Amniotic stem cell (primary cell): ENCODE measurements around the gene ARRDC5.
"Not testable (repeated sequence)": the region's sequence is repeated elsewhere in the genome, so short reads cannot be mapped to it uniquely, and the experiment has no call there.

ENCODE experiments used
- DNase-seq: peaks from one replicate; lab custom pipeline; 2025; lab: John Stamatoyannopoulos, UW

ARRDC5 gene

DNA sequence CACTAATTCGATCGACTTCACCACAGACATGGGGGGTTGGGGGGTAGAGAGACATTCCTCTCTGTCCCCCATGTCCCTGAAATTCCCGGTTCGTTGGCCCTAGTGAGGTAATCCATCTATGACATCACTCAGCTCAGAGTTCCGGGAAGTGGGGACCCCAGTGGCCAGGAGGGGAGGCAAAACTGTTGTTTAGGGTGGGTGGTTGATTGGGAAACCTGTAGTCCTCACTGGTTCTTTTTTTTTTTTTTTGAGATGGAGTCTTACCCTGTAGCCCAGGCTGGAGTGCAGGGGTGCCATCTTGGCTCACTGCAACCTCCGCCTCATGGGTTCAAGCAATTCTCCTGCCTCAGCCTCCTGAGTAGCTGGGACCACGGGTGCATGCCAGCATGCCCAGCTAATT is at the start of gene ARRDC5:
ARRDC5 (minus strand) TSS at position 101 of the 400 bp plus-strand sequence; CDS start at position 30, 71 bp downstream.
- DNase-seq = no peak

DNA sequence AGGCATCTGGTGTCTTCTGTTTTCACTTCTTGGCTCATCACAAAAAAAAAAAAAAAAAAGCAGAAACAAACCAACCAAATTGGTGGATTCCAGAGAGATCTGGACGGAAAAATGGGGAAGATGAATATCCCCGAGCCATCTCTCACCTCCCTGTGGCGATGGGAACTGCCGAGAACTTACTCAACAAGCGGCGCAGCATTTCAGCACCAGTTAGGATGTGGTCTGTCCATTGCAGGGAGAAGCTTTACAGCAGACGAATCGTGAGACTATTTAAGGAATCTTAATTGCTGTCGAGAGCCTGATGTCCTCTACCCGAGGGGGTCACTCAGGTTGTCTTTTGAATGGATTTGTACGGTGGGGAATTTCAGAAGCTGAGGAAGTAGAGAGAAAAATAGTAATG is 49.0 kb upstream of the ARRDC5 start:
- DNase-seq = no peak

DNA sequence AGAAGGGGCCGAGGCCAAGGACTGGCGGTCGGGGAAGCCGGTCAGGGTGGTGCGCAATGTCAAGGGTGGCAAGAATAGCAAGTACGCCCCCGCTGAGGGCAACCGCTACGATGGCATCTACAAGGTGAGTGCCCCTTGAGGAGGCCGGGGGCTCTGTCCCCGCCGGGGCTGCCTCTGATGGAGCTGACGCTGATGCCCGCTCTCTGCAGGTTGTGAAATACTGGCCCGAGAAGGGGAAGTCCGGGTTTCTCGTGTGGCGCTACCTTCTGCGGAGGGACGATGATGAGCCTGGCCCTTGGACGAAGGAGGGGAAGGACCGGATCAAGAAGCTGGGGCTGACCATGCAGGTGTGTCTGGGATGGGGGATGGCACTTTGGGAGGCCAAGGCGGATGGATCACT is 48.0 kb upstream of the ARRDC5 start:
- not testable (repeated sequence) for DNase-seq

DNA sequence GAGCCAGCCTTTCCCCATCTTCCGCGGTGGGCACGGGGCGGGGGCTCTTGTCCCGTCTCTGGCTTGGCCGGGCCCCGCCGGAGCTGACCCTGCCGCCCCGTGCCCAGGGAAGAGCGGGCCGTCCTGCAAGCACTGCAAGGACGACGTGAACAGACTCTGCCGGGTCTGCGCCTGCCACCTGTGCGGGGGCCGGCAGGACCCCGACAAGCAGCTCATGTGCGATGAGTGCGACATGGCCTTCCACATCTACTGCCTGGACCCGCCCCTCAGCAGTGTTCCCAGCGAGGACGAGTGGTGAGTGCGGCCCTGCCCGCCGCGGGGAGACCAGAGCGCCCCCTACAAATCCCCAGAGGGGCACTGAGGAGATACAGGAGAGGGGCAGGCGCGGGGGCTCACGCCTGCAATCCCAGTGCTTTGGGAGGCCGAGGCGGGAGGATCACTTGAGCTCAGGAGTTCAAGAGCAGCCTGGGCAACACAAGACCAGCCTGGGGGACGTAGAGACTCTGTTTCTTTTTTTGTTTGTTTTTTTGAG is 39.0 kb upstream of the ARRDC5 start:
- DNase-seq = not testable (repeated sequence)

DNA sequence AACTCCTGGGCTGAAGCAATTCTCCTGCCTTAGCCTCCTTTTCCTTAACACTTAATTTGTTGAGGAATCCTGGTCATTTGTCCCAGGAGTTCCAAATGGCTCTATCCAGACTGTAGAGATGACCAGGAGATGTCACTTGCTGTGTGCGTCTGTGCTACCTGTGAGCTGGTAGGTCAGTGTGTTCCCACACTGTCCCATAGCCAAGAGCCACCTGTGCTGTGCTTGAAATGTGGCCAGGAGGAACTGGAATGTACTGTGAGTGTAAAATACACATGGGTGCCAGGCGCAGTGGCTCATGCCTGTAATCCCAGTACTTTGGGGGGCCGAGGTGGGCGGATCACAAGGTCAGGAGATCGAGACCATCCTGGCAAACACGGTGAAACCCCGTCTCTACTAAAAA is 36.8 kb upstream of the ARRDC5 start:
- no peak for DNase-seq

DNA sequence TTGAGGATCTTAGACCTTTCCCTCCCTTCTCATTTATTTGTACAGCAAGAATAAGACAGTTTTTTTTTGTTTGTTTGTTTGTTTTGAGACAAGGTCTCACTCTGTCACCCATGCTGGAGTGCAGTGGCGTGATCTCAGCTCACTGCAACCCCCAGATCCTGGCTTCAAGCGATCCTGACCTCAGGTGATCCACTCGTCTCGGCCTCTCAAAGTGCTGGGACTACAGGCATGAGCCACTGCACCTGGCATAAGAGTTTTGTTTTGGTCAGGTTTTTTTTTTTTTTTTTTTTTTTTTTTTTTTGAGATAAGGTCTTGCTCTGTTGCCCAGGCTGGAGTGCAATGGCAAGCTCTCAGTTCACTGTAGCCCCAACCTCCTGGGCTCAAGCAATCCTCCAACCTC is 35.8 kb upstream of the ARRDC5 start:
- DNase-seq = not testable (repeated sequence)

DNA sequence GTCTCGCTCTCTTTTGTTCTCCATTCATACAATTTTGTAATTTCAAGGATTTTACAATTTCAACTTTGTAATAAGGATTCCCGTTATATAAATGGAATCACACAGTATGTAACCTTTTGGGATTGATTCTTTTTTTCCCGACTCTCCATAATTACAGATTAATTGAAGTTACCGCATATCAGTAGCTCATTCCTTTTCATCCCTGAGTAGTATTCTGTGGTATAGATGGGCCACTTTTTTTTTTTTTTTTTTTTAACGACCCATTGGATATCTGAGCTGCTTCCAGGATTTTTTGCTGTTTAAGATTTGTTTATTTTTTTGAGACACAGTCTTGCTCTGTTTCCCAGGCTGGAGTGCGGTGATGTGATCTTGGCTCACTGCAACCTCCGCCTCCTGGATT is 34.4 kb upstream of the ARRDC5 start:
- no peak for DNase-seq

DNA sequence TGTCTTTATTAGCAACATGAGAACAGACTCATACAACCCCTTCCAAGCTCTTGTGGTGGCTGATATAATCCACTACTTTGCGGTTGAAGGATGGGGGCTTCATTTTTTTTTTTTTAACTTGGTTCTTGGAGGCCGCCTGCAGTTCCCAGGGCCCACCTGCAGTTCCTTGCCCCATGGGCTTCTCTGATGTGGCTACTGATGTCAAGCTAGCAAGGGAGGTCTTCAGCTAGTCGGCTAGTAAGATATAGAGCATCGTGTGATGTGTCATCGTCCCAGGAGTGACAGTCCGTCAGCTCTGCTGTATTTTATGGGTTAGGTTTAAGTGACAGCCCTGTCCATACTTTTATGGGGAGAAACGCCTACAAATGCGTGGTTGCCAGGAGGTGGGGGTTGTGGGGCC is 32.7 kb upstream of the ARRDC5 start:
- DNase-seq = no peak

DNA sequence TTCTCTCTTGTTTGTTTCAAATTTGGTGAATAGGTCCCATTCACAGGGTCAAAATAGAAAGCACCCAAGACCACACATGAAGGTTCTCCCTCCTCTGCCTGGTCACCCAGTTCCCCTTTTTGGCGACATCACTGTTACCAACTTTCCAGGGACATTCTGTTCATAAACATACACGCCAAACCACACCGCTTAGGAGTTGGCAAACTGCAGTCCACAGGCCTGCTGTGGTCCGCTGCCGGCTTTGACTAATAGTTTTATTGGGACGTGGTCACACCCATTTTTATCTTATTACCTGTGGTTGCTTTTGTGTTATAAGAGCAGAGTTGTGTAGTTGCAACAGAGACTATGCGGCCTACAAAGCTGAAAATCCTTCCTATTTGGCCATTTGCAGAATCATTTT is 30.8 kb upstream of the ARRDC5 start:
- no peak for DNase-seq

DNA sequence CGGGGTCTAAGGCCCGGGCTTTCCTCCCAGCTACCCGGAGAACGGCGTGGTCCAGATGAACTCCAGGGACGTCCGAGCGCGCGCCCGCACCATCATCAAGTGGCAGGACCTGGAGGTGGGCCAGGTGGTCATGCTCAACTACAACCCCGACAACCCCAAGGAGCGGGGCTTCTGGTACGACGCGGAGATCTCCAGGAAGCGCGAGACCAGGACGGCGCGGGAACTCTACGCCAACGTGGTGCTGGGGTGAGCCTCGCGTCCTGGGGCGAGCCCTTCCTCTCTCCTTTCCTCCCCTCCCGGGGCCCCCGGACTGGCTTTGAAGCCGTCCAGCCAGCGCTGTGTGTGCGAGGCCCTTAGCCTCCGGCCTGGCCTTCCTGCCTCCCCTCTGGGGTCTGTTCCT is 30.0 kb upstream of the ARRDC5 start:
- DNase-seq = no peak

DNA sequence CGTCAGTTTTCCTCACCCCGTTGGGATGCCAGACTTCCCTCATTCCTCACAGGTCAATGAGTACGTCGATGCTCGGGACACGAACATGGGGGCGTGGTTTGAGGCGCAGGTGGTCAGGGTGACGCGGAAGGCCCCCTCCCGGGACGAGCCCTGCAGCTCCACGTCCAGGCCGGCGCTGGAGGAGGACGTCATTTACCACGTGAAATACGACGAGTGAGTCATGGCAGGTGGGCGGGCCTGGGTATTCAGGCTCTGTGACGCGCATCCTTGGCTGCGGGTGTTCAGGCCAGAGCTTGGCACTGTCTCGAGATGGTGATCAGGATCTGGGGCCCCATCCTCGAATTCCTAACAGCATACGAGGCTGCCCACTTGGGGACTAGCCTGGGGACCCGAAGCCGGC is 28.0 kb upstream of the ARRDC5 start:
- no peak for DNase-seq

DNA sequence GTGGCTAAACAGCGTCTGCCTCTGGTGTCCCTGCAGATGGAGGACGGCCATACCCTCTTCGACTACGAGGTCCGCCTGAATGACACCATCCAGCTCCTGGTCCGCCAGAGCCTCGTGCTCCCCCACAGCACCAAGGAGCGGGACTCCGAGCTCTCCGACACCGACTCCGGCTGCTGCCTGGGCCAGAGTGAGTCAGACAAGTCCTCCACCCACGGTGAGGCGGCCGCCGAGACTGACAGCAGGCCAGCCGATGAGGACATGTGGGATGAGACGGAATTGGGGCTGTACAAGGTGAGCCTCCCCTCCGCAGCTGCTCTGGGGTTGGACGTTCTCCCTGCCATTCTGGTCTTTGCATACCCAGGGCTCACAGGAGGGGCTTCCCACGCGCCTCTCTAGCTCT is 26.5 kb upstream of the ARRDC5 start:
- no peak for DNase-seq

DNA sequence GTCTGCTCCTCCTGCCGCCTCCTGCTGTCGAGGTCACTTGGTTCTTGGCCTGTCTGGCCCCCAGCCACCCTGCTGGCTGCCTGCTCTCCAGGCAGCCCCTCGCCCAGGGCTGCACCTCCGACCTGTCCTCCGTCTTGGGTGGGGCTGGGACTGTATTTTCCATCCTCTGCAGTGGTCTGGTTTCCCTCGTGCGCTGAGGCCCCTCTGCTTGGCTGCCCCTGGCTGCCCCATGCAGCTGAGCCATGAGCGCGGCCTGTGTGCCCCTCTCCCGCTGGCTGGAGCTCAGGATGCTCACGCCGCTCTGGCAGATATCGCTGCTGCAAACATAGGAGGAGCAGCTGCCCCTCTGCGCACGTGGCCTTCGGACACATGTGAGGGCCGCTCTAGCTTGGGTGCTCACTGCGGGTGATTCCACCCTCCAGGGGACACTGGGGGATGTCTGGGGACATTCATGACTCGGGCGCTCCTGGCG is 20.6 kb upstream of the ARRDC5 start:
- DNase-seq = no peak

DNA sequence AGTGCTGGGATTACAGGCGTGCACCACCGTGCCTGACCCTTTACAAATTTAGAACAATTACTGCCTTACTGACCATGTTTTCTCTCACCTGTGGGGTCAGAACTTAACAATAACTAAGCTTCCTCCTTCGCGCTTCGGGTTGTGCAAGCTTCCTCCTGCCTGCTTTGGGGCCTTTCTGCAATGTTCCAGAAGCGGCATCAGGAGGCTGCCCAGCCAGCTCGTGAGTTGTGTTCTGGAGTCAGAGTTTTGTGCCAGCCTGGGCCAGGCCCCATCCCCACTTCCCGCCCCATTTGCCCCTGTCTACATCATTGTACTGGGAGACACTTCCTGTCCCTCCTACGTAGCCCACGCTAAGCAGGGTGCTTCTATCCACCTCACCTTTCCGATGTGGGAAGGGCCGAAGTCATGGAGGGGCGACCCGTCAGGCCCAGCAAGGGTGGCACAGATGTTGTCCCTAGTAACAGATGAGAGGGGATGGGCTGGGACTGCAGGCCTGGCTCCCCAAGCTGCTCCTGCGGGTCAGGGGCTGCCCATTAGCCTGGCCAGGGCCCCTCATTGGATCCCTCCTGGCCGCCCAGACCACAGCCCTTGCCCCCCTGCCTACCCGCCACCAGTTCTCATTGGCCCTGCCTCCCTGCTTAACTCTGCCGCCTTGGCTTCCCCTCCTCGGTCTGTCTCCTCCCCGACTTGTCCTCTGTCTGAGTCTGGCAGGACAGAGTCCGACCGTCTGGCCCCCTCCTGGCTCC is 20.0 kb upstream of the ARRDC5 start:
- no peak for DNase-seq

DNA sequence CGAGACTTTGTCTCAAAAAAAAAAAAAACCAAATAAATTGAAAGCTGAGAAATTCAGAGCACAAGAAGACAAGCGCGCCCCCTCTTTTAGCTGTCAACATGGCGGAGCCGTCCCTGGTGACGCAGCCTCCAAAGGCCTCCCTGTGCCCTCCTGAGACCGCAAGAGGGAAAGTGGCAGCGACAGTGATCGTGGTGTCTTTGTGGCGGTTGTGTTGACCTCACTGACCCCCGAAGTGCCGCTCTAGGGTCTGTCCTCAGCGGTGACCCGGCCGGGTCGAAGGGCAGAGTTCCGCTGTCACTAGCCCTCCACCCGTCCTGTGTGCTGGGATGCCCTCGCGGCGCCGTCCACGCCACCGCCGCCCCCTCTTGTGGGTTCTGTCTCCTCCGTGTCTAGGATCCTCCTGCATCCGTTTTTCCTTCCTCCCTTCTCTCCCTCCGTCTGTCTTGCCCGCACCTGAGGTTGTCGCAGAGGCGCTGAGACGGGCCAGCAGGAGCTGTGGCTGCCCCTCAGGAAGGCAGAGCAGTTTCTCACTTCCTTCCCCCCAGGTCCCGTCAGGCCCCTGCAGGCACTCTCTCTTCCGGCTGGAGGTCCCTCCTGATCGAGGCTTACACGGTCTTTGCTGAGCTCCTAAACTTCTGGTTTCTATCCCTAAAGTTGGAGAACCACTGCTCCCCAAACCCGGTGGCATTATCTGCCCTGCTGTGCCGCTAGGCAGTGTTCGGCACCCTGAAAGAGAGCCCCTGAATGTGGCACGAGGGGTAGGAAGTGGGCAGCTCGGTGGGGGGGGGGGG is 13.8 kb upstream of the ARRDC5 start:
- DNase-seq = no peak

DNA sequence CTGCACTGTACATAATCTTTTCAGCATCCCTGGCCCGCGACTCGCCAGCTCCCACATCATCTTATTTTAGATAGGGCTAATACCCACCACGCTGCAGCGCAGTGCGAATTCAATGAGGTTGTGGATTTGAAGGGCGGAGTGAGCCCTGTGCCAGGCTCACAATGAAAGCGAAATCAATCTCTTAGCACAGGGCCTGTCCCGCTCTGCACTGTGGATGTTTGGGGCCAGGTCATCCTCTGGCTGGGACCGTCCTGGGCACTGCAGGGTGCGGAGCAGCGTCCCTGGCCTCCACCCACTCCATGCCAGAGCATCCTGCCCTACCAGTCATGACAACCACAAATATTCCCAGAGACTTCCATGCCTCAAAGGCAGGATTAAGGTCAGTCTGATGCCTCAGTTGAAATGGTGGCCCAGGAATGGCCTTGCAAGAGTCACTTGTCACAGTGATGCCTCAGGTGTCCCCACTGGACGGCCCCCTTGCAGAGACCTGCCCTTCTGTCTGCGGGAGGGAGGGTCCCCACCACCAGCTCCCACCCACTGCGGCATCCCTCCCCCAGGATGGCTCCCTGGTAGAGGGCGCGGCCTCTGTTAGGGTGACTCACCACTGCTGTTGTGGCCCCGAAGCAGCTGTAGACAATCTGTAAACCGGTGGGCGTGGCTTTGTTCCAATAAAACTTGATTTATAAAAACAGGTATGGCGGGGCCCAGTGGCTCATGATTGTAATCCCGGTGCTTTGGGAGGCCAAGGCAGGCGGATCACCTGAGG is 12.2 kb upstream of the ARRDC5 start:
- DNase-seq = peak; percentile 59

DNA sequence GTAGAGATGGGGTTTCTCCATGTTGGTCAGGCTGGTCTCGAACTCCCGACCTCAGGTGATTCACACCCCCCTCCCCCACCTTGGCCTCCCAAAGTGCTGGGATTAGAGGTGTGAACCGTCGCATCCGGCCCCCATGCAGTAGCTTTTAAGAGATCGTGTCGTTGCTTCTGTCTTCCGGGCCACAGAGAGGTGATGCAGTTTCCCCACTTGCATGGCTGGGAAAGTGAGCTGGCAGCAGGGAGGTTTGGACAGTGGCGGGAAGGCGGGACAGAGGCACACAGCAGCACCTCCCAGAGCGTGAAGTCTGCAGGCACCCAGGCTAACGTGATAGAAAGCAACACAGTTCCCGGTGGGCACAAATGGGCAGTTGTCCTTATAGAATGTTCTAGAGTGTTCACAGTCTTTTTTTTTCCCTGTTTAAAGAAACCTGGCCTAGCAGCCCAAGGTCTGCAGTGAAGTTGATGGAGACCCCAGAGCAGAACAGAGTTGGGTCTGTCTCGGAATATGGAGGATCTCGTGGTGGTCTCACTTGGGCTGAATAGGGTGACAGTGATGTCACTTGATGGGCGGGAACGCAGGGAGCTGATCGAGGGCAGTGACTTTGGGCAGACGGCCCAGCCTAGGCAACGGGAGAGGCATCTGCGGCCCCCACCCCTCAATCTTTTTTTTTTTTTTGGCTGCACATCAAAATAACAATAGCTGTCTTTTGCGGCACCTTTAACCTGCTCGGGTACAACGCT is 11.5 kb upstream of the ARRDC5 start:
- DNase-seq = no peak

DNA sequence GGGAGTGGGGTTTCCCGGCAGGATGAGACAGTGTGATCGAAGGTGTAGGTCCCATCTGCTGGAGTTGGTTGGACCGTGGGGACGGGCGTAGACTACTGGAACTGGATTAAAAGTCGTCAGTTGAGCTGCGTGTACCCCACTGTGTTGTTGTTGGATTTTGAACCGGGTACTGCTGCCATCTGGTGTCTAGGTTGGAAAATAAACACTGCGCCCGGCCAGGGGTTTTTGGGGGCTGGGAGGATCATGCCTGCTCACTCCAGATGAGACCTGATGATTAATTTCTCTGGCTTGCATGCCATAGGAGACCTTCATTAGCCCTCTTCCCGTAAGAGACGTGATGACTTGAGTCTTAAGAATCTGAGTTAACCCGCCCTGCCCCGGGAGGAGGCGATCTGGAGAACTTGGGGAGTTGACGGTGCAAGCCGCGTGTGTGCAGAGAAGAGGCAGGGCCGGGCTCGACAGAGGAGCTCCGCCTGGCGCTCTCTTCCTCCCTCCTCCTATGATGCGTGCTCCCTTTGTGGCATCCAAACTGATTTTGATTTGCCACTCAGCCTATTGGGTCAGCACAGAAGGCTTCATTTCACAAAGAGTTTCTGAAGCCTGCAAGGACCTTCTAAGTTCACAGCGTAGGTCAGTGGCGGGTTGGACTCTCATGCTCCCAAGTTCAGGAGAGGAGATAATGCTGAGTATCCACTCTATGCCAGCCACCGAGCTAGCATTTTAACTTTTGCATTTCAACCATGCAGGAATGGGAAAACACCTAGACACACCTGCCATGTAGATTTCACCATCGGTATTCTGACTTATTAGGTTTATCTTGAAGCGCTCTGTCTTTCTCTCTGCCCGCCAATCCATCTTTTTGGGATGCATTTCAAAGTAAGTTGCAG is 9.3 kb upstream of the ARRDC5 start:
- DNase-seq = peak; percentile 99

DNA sequence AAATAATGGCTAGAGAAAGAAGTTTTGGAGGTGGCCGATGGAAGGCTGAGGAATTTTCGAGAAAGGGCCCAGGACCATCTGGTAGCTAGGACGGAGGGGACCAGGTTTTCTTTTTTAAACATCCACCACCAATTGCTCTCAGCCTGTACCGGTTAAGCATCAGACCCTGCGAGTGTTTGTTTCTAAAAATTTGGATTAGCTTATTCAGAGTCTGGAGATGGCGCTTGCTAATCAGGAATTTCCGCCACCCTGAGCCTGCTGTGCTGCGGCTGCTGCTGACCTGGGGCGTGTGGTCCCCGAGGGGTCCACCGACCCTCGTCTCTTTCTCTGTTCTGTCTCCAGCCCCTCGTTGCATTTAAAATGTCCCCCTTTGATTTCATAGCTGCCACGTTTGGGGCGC is 8.6 kb upstream of the ARRDC5 start:
- no peak for DNase-seq

DNA sequence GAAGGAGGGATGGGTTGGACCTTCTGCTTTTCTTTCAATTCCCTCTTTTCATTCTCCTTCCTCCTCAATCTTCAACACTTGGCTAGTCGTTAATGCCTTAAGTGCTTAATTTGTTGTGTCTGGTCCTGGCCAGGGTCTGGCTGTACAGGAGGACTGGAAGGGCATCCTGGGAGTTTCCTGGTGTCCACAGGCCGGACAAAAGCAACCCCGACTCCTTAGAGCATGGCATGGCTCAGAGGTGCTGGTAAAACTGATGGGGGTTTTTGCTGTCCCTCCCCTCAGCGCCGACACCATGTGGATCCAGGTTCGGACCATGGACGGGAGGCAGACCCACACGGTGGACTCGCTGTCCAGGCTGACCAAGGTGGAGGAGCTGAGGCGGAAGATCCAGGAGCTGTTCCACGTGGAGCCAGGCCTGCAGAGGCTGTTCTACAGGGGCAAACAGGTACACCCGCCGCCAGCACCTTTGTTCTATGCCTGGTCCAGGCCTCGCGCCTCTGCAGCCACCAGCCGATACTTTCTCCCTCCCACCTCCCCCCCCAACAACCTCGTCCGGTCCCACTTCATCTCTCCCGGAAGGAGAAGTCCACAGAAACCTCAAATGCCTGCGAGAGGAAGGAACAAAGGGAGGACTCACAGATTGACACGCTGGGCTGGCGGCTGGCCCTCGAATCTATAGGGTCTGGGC is 8.0 kb upstream of the ARRDC5 start:
- DNase-seq = peak; percentile 41
